Keratinocyte (primary cell): ENCODE data around the gene GABRB1. TPM values are rescaled to one million over a fixed set of nuclear protein-coding genes. Genes with fewer than 3 reads are reported as not detected.
A peak's percentile ranks its signal among the peaks of the same experiment; 100 is the strongest.

Experiments
- DNase-seq: peaks from one replicate; pipeline ENCODE4 v3.0.0-alpha.2; 2011; ENCODE audit warnings: low read depth, missing footprints, low spot score
- FAIRE-seq: peaks from 2 replicates; lab custom pipeline; 2011; peaks lifted over from hg19 to GRCh38; lab: Jason Lieb, UNC
- H2AFZ ChIP-seq: 2 replicates; pipeline ENCODE4 v1.6.0; 2012; ENCODE audit warnings: low read length, control low read depth, inconsistent platforms; ENCODE audit not compliant: control insufficient read depth
- H3K27ac ChIP-seq: 2 replicates; pipeline ENCODE4 v1.5.1; 2011; ENCODE audit warnings: low read length; ENCODE audit not compliant: control insufficient read depth, insufficient read depth
- H3K27me3 ChIP-seq: 3 replicates; pipeline ENCODE4 v1.6.0; 2011; ENCODE audit warnings: low read length; ENCODE audit not compliant: control insufficient read depth, insufficient read depth; ENCODE audit errors: extremely low read depth
- H3K36me3 ChIP-seq, 2 experiments: 2 replicates in 1 of 2; 3 replicates in 1 of 2; pipeline ENCODE4 v1.5.1; 2011; ENCODE audit warnings: low read length in 2 of 2, mild to moderate bottlenecking in 1 of 2; ENCODE audit not compliant: control insufficient read depth in 2 of 2, insufficient read depth in 2 of 2; ENCODE audit errors: extremely low read depth in 1 of 2
- H3K4me1 ChIP-seq: 3 replicates; pipeline ENCODE4 v1.5.1; 2011; ENCODE audit warnings: low read length; ENCODE audit not compliant: control insufficient read depth, insufficient read depth; ENCODE audit errors: extremely low read depth
- H3K4me2 ChIP-seq: 3 replicates; pipeline ENCODE4 v1.6.0; 2011; ENCODE audit warnings: low read depth, low read length; ENCODE audit not compliant: control insufficient read depth, insufficient read depth; ENCODE audit errors: extremely low read depth
- H3K4me3 ChIP-seq, 3 experiments: fragments of 200-600 bp in 1 of 3; sonication (generic) in 1 of 3; 2 replicates in 2 of 3; 3 replicates in 1 of 3; pipeline ENCODE4 v1.5.1; 2011 to 2016; ENCODE audit warnings: low read length in 3 of 3, mild to moderate bottlenecking in 3 of 3, control low read depth in 2 of 3, inconsistent platforms in 1 of 3, low read depth in 1 of 3, mixed read lengths in 1 of 3, mixed run types in 1 of 3, moderate library complexity in 1 of 3; ENCODE audit not compliant: control insufficient read depth in 2 of 3, insufficient read depth in 2 of 3; ENCODE audit errors: extremely low read depth in 1 of 3
- H3K79me2 ChIP-seq: 2 replicates; pipeline ENCODE4 v1.6.0; 2012; ENCODE audit warnings: low read length; ENCODE audit not compliant: control insufficient read depth, insufficient read depth
- H3K9ac ChIP-seq: 3 replicates; pipeline ENCODE4 v1.6.0; 2011; ENCODE audit warnings: low read length; ENCODE audit not compliant: control insufficient read depth, insufficient read depth; ENCODE audit errors: extremely low read depth
- H3K9me1 ChIP-seq: 3 replicates; pipeline ENCODE4 v1.6.0; 2011; ENCODE audit warnings: low read length; ENCODE audit not compliant: control insufficient read depth, insufficient read depth; ENCODE audit errors: extremely low read depth
- H3K9me3 ChIP-seq: 2 replicates; pipeline ENCODE4 v1.5.1; 2012; ENCODE audit warnings: low read depth, low read length; ENCODE audit not compliant: control insufficient read depth
- H4K20me1 ChIP-seq: 3 replicates; pipeline ENCODE4 v1.6.0; 2011; ENCODE audit warnings: low read length; ENCODE audit not compliant: control insufficient read depth, insufficient read depth; ENCODE audit errors: extremely low read depth
- EZH2 ChIP-seq: IDR thresholded peaks from one replicate; pipeline ENCODE4 v1.6.1; 2012; ENCODE audit warnings: inconsistent platforms, mild to moderate bottlenecking, low read length, moderate library complexity
- dilution Hi-C: fragments of 300-500 bp; cut with MboI; formaldehyde crosslinking; loops from one replicate; pipeline ENCODE4 v1.7.0; 2020; ENCODE audit warnings: low sequenced_read_pairs; ENCODE audit not compliant: extremely low pct_ligation_motif_present
- polyA plus RNA-seq, 5 experiments: library from polyadenylated mRNA; depleted of rRNA in 3 of 5; stranded (reverse) in 3 of 5; stranded (forward) in 1 of 5; unstranded in 1 of 5; fragments of >200 nt; gene quantifications; 1 replicate in 1 of 5; 2 replicates in 3 of 5; 3 replicates in 1 of 5; pipeline versions ENCODE4 v1.2.1 to v1.2.3, GENCODE V29; 2011 to 2012; ENCODE audit warnings: missing spikeins in 2 of 5, low read depth in 1 of 5, low replicate concordance in 1 of 5
- TF ChIP-seq, protein P1 (sequence below), 3 experiments: IDR thresholded peaks in 1 of 3; conservative IDR thresholded peaks in 1 of 3; optimal IDR thresholded peaks in 1 of 3; 2 replicates in 2 of 3; 3 replicates in 1 of 3; pipeline versions ENCODE3 to v1.5.1; 2011; ENCODE audit warnings: low read length in 3 of 3, mild to moderate bottlenecking in 3 of 3, moderate library complexity in 2 of 3, control low read depth in 1 of 3, inconsistent platforms in 1 of 3; ENCODE audit not compliant: insufficient read depth in 2 of 3; ENCODE audit errors: extremely low read depth in 1 of 3

The GABRB1 gene
- polyA plus RNA-seq, 1 donor (not counting 4 experiments of a cell fraction or from before 2014, with no cell fraction given) = not detected

DNA sequence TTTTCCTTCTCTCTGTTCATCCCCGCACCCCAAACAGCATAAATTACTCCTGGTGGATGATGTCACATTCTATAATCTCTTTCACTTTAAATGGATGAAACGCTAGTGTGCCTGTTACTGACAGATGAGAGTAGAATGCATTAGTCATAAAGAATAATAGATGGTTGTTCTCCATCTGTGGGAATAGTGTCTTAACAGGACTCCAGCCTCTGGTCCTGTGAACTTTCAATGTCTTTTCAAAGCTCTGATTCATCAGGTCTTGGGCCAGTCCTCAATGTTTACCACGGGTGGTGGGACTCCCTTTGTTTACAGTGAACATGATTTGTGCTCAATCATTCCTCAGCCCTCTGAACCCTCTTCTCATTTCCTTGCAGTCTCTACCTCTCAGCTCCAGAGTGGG, 182.6 kb downstream of the GABRB1 start:
- H3K36me3 ChIP-seq = no peaks in the 10 kb centered on the region
- no peaks in the 10 kb centered on the region for H4K20me1 ChIP-seq
- peaks cover 9% of the 10 kb centered on the region for H3K4me1 ChIP-seq
- H3K79me2 ChIP-seq = no peaks in the 10 kb centered on the region
- H3K9me1 ChIP-seq = no peaks in the 10 kb centered on the region
- peak overlapping the region; percentile 3 for H3K4me2 ChIP-seq
- H3K9me3 ChIP-seq = no peaks in the 10 kb centered on the region
- no peak overlapping the region for H3K4me3 ChIP-seq
- dilution Hi-C loops = no loop called here
- H3K27me3 ChIP-seq = no peaks in the 10 kb centered on the region
- peak overlapping the region; percentile 45 for H3K27ac ChIP-seq
- H2AFZ ChIP-seq = peak overlapping the region; percentile 10
- no peak overlapping the region for H3K9ac ChIP-seq
- DNase-seq = peak; percentile 36
- peak; percentile 76 for FAIRE-seq
- TF ChIP-seq, protein P1, sequence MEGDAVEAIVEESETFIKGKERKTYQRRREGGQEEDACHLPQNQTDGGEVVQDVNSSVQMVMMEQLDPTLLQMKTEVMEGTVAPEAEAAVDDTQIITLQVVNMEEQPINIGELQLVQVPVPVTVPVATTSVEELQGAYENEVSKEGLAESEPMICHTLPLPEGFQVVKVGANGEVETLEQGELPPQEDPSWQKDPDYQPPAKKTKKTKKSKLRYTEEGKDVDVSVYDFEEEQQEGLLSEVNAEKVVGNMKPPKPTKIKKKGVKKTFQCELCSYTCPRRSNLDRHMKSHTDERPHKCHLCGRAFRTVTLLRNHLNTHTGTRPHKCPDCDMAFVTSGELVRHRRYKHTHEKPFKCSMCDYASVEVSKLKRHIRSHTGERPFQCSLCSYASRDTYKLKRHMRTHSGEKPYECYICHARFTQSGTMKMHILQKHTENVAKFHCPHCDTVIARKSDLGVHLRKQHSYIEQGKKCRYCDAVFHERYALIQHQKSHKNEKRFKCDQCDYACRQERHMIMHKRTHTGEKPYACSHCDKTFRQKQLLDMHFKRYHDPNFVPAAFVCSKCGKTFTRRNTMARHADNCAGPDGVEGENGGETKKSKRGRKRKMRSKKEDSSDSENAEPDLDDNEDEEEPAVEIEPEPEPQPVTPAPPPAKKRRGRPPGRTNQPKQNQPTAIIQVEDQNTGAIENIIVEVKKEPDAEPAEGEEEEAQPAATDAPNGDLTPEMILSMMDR (optimal IDR thresholded peaks at IDR 0.05 in 1 of 3, IDR thresholded peaks at IDR 0.05 in 1 of 3, conservative IDR thresholded peaks at IDR 0.05 in 1 of 3; ENCODE audit: extremely low read depth in 1 of 3, insufficient read depth in 2 of 3, low read length in 3 of 3) = no peak
- TF ChIP-seq EZH2 = no peak

DNA sequence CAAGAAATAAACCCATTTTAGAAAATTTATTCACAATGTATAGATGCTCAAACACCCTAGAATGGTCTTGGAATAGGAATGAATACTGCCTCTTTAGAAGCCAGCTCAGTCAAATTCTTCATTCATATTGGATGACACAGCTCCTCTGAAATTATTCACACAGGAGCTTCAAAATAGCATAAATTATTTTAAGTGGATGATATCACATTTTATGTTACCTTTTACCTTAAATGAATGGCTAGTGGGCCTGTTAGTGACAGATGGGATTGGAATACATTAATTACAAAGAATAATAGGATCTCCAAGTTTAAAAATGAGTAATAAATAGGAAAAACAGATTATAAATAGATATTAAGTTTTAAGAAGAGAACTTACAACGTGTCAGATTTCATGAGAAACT, 184.4 kb downstream of the GABRB1 start:
- no peak overlapping the region for H3K9ac ChIP-seq
- DNase-seq (no peak), FAIRE-seq (no peak)
- no peaks in the 10 kb centered on the region for H3K36me3 ChIP-seq
- H3K79me2 ChIP-seq = no peaks in the 10 kb centered on the region
- H2AFZ ChIP-seq = no peak overlapping the region
- no peaks in the 10 kb centered on the region for H3K9me3 ChIP-seq
- peaks cover 6% of the 10 kb centered on the region for H3K4me1 ChIP-seq
- H3K4me2 ChIP-seq = no peak overlapping the region
- no peak overlapping the region for H3K4me3 ChIP-seq
- no peaks in the 10 kb centered on the region for H3K27me3 ChIP-seq
- TF ChIP-seq EZH2 = no peak
- TF ChIP-seq, protein P1 (optimal IDR thresholded peaks at IDR 0.05 in 1 of 3, IDR thresholded peaks at IDR 0.05 in 1 of 3, conservative IDR thresholded peaks at IDR 0.05 in 1 of 3; ENCODE audit: extremely low read depth in 1 of 3, insufficient read depth in 2 of 3, low read length in 3 of 3) = no peak
- no peaks in the 10 kb centered on the region for H4K20me1 ChIP-seq
- H3K9me1 ChIP-seq = no peaks in the 10 kb centered on the region
- no peak overlapping the region for H3K27ac ChIP-seq
- dilution Hi-C loops = no loop called here
